HepG2 (cell line): ENCODE results near the gene RRP12. TPM values are rescaled to one million over a fixed set of nuclear protein-coding genes. Genes with fewer than 3 reads are reported as not detected.

Experiments used
- CSRNP2 ChIP-seq: sonication (generic); formaldehyde crosslinking; conservative IDR thresholded peaks from 2 replicates; pipeline ENCODE4 v1.8.0; 2022; ENCODE audit warnings: low read depth, missing genetic modification reagents
- HIC2 ChIP-seq: sonication (generic); formaldehyde crosslinking; IDR thresholded peaks from 2 replicates; pipeline ENCODE4 v1.9.0; 2022; ENCODE audit warnings: low read depth, missing genetic modification reagents
- ZNF205 ChIP-seq: IDR thresholded peaks from 2 replicates; pipeline ENCODE4 v1.6.1; 2018; ENCODE audit warnings: missing biosample characterization, missing genetic modification reagents
- ZNF441 ChIP-seq: sonication (generic); formaldehyde crosslinking; IDR thresholded peaks from 2 replicates; pipeline ENCODE4 v1.7.0; 2021; ENCODE audit warnings: missing genetic modification reagents, borderline replicate concordance
- polyA plus RNA-seq, 8 experiments: library from polyadenylated mRNA; depleted of rRNA in 3 of 8; stranded (reverse) in 7 of 8; unstranded in 1 of 8; fragments of >200 nt; fragmentation: Illumina TruSeq in 4 of 8; extraction: Trizol in 4 of 8; gene quantifications; 2 replicates each; pipeline versions ENCODE4 v1.2.1 to v1.2.3, GENCODE V29; 2011 to 2016; ENCODE audit warnings: low read depth in 4 of 8, missing spikeins in 1 of 8, mixed read lengths in 1 of 8; ENCODE audit not compliant: insufficient read depth in 1 of 8
- total RNA-seq, 5 experiments: library from RNA; depleted of rRNA; stranded (reverse); fragments of >200 nt; fragmentation: Illumina TruSeq; extraction: Trizol; gene quantifications; 2 replicates each; pipeline ENCODE4 v1.2.3, GENCODE V29; 2016; ENCODE audit warnings: low read depth in 1 of 5
- TF ChIP-seq, protein P1 (sequence below): sonication (generic); formaldehyde crosslinking; IDR thresholded peaks from 2 replicates; pipeline ENCODE4 v1.9.0; 2021; ENCODE audit warnings: mild to moderate bottlenecking, missing genetic modification reagents
- TF ChIP-seq, protein P2 (sequence below): sonication (generic); formaldehyde crosslinking; IDR thresholded peaks from 2 replicates; pipeline ENCODE4 v1.5.1; 2020; ENCODE audit warnings: mild to moderate bottlenecking, missing genetic modification reagents, moderate library complexity
- TF ChIP-seq, protein P3 (sequence below): sonication (generic); formaldehyde crosslinking; IDR thresholded peaks from 2 replicates; pipeline ENCODE4 v1.4.0; 2020; ENCODE audit warnings: mild to moderate bottlenecking, missing genetic modification reagents

The RRP12 gene
- total and polyA plus RNA-seq, 2 of the 13 experiments (the other 11 are each of a cell fraction or from before 2014, with no cell fraction given), result 13.2 to 39.4 TPM

DNA sequence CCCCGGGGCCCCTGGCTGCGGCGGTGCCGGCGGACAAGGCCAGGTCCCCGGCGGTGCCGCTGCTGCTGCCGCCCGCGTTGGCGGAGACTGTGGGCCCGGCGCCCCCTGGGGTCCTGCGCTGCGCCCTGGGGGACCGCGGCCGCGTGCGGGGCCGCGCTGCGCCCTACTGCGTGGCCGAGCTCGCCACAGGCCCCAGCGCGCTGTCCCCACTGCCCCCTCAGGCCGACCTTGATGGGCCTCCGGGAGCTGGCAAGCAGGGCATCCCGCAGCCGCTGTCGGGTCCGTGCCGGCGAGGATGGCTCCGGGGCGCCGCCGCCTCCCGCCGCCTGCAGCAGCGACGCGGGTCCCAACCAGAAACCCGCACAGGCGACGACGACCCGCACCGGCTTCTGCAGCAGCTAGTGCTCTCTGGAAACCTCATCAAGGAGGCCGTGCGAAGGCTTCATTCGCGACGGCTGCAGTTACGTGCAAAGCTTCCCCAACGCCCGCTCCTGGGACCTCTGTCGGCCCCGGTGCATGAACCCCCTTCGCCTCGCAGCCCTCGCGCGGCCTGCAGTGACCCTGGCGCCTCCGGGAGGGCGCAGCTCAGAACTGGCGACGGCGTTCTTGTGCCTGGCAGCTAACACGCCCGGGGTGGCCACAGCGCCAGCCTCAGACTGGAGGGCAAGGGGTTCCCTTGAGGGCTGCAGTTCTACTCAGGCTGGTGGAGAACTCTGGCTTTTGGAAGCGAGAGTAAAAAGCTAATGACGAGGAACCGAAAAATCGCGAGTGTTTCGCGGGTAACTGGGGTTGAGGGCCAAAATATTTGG lies 81.3 kb downstream of the RRP12 start (continued):
- TF ChIP-seq, protein P1, sequence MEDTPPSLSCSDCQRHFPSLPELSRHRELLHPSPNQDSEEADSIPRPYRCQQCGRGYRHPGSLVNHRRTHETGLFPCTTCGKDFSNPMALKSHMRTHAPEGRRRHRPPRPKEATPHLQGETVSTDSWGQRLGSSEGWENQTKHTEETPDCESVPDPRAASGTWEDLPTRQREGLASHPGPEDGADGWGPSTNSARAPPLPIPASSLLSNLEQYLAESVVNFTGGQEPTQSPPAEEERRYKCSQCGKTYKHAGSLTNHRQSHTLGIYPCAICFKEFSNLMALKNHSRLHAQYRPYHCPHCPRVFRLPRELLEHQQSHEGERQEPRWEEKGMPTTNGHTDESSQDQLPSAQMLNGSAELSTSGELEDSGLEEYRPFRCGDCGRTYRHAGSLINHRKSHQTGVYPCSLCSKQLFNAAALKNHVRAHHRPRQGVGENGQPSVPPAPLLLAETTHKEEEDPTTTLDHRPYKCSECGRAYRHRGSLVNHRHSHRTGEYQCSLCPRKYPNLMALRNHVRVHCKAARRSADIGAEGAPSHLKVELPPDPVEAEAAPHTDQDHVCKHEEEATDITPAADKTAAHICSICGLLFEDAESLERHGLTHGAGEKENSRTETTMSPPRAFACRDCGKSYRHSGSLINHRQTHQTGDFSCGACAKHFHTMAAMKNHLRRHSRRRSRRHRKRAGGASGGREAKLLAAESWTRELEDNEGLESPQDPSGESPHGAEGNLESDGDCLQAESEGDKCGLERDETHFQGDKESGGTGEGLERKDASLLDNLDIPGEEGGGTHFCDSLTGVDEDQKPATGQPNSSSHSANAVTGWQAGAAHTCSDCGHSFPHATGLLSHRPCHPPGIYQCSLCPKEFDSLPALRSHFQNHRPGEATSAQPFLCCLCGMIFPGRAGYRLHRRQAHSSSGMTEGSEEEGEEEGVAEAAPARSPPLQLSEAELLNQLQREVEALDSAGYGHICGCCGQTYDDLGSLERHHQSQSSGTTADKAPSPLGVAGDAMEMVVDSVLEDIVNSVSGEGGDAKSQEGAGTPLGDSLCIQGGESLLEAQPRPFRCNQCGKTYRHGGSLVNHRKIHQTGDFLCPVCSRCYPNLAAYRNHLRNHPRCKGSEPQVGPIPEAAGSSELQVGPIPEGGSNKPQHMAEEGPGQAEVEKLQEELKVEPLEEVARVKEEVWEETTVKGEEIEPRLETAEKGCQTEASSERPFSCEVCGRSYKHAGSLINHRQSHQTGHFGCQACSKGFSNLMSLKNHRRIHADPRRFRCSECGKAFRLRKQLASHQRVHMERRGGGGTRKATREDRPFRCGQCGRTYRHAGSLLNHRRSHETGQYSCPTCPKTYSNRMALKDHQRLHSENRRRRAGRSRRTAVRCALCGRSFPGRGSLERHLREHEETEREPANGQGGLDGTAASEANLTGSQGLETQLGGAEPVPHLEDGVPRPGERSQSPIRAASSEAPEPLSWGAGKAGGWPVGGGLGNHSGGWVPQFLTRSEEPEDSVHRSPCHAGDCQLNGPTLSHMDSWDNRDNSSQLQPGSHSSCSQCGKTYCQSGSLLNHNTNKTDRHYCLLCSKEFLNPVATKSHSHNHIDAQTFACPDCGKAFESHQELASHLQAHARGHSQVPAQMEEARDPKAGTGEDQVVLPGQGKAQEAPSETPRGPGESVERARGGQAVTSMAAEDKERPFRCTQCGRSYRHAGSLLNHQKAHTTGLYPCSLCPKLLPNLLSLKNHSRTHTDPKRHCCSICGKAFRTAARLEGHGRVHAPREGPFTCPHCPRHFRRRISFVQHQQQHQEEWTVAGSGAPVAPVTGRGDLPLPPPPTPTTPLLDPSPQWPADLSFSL (CRISPR knock-in tag), result no peak
- TF ChIP-seq, protein P2, sequence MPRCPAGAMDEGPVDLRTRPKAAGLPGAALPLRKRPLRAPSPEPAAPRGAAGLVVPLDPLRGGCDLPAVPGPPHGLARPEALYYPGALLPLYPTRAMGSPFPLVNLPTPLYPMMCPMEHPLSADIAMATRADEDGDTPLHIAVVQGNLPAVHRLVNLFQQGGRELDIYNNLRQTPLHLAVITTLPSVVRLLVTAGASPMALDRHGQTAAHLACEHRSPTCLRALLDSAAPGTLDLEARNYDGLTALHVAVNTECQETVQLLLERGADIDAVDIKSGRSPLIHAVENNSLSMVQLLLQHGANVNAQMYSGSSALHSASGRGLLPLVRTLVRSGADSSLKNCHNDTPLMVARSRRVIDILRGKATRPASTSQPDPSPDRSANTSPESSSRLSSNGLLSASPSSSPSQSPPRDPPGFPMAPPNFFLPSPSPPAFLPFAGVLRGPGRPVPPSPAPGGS (CRISPR knock-in tag), result no peak; the same call in 1 of the 2 replicates
- TF ChIP-seq ZNF205 (CRISPR knock-in tag) (no peak), HIC2 (CRISPR knock-in tag) (peak; percentile 88), CSRNP2 (no peak), ZNF441 (0 out of 2 replicates have a peak, but pooled peaks have one; percentile 63)
- TF ChIP-seq, protein P3, sequence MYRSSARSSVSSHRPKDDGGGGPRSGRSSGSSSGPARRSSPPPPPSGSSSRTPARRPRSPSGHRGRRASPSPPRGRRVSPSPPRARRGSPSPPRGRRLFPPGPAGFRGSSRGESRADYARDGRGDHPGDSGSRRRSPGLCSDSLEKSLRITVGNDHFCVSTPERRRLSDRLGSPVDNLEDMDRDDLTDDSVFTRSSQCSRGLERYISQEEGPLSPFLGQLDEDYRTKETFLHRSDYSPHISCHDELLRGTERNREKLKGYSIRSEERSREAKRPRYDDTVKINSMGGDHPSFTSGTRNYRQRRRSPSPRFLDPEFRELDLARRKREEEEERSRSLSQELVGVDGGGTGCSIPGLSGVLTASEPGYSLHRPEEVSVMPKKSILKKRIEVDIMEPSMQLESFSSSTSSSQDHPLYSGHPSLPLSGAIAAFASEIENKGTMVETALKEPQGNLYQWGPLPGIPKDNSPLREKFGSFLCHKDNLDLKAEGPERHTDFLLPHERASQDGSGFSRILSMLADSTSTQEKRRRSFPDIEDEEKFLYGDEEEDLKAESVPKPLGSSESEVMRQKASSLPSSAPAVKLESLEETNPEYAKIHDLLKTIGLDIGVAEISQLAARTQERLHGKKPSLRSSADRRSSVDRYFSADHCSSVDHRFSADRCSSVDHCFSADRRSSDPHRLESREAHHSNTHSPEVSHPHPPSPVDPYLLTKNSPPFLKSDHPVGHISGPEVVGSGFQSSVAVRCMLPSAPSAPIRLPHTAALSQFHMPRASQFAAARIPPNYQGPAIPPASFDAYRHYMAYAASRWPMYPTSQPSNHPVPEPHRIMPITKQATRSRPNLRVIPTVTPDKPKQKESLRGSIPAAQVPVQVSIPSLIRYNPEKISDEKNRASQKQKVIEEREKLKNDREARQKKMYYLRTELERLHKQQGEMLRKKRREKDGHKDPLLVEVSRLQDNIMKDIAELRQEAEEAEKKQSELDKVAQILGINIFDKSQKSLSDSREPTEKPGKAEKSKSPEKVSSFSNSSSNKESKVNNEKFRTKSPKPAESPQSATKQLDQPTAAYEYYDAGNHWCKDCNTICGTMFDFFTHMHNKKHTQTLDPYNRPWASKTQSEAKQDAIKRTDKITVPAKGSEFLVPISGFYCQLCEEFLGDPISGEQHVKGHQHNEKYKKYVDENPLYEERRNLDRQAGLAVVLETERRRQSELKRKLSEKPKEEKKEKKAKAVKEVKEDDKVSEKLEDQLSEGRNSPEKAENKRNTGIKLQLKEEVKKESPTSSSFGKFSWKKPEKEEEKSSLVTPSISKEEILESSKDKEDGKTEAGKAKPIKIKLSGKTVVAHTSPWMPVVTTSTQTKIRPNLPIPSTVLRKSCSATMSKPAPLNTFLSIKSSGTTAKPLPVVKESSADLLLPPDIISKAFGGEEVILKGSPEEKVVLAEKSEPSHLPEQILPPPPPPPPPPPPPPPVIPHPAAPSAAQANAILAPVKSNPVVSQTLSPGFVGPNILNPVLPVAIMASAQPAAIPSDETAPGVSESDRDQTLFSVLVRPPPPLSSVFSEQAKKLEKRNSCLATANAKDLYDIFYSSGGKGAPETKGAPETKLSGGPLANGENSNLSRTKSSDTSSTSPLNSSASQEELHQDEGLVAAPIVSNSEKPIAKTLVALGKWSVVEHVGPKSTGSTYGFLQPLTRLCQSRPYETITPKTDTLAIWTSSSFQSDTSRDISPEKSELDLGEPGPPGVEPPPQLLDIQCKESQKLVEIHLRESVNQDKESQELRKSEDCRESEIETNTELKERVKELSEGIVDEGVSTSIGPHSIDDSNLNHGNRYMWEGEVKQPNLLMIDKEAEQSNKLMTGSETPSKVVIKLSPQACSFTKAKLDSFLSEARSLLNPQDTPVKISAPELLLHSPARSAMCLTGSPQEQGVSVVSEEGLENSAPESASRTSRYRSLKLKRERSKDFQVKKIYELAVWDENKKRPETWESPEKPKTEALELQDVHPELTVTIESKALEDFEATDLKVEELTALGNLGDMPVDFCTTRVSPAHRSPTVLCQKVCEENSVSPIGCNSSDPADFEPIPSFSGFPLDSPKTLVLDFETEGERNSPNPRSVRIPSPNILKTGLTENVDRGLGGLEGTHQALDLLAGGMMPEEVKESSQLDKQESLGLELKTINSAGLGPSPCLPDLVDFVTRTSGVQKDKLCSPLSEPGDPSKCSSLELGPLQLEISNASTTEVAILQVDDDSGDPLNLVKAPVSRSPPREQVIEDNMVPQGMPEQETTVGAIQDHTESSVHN, result no peak
